ENCODE measurements around the gene SALL4.

DNA sequence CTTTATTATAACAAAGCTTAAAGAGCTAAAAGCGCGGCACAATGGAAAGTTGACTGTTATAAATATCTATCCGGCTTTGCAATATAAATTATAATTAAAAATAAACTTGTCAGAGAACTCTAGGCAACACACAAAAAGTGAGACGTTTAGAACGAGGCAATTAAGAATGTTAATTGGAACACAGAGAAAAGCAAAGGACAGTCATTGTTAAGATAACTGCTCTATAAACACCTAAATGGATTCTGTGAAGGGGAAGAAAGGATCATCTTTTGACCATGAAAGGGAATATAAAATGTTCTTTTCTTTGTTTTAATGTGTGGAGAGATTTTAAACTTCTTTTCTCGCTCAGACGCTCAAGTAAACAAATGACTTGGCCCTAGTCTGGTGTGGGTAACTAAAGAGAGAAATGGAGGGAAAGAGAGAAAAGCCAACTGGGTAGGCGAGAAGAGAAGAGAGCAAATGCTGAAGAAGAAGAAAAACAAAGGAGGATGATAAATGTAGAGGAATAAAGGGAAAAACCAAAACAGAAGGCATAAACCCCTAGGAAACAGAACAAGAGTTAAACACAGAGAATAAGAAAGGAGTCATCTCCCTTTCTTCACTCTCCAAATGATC lies 9.3 kb upstream of the SALL4 start:
- TF ChIP-seq CTCF (conservative IDR thresholded peaks at IDR 0.05; ENCODE audit: low read length), result no peak
- TF ChIP-seq EZH2phosphoT487 (IDR thresholded peaks at IDR 0.05; ENCODE audit: borderline replicate concordance), result no peak
